NCI-H187 treated with DMSO at 0.1 percent for 48 hours (cell line): ENCODE measurements around the gene TELO2.
"Not testable (repeated sequence)": the region's sequence is repeated elsewhere in the genome, so short reads cannot be mapped to it uniquely, and the experiment has no call there.

ENCODE experiments used
- DNase-seq: peaks from one replicate; lab custom pipeline; 2025; lab: John Stamatoyannopoulos, UW

TELO2 gene

GRCh38 chr16:1475552-1476114 is 17.5 kb upstream of the TELO2 start:
- no peak for DNase-seq

GRCh38 chr16:1477033-1477432 is 16.1 kb upstream of the TELO2 start:
- DNase-seq, result no peak

GRCh38 chr16:1478937-1479336 is 14.2 kb upstream of the TELO2 start:
- not testable (repeated sequence) for DNase-seq

GRCh38 chr16:1481906-1482835 is 11.0 kb upstream of the TELO2 start:
- DNase-seq, result no peak

- no peak for DNase-seq
These were observed 7.2 kb upstream of the TELO2 start for GRCh38 chr16:1485847-1486496.

GRCh38 chr16:1486551-1487390 is 6.4 kb upstream of the TELO2 start:
- DNase-seq, result no peak

GRCh38 chr16:1487395-1488053 is 5.6 kb upstream of the TELO2 start:
- DNase-seq, result no peak

- DNase-seq, result no peak
These were observed 5.0 kb upstream of the TELO2 start for GRCh38 chr16:1488054-1488601.

- DNase-seq, result no peak
These were observed 4.5 kb upstream of the TELO2 start, which contains the start of gene PTX4 for GRCh38 chr16:1488619-1489018. Gene PTX4, minus strand, starts transcription at chr16:1488944. Its CDS starts 35 bp downstream, at chr16:1488909.

GRCh38 chr16:1489077-1489476 is 4.1 kb upstream of the TELO2 start:
- DNase-seq, result no peak

GRCh38 chr16:1491327-1491726 is 1.8 kb upstream of the TELO2 start:
- no peak for DNase-seq

GRCh38 chr16:1492082-1492922 is 858 bp upstream of the TELO2 start:
- DNase-seq, result no peak

GRCh38 chr16:1493746-1494094 is 560 bp downstream of the TELO2 start:
- no peak for DNase-seq

GRCh38 chr16:1494129-1494640 is 1.0 kb downstream of the TELO2 start:
- no peak for DNase-seq

GRCh38 chr16:1494711-1495110 is 1.6 kb downstream of the TELO2 start:
- no peak for DNase-seq

GRCh38 chr16:1495211-1495888 is 2.2 kb downstream of the TELO2 start:
- DNase-seq, result no peak

- DNase-seq, result no peak
These were observed 2.7 kb downstream of the TELO2 start for GRCh38 chr16:1495889-1496262.

GRCh38 chr16:1496464-1496863 is 3.3 kb downstream of the TELO2 start:
- no peak for DNase-seq

- no peak for DNase-seq
These were observed 3.9 kb downstream of the TELO2 start for GRCh38 chr16:1497014-1497598.
